GM23338 (cell line): ENCODE measurements around the gene NUDT6. TPM values are rescaled to one million over a fixed set of nuclear protein-coding genes. Genes with fewer than 3 reads are reported as not detected.

Experiments used
- ATAC-seq: fragments of 200-7000 bp; cut with Tn5 transposase; 3 replicates; pipeline ENCODE4 v1.9.1; 2020
- DNase-seq: peaks from one replicate; pipeline ENCODE4 v3.0.0-alpha.2; 2015; ENCODE audit warnings: low spot score
- H2AFZ ChIP-seq: fragments of 200-600 bp; sonication (generic); 2 replicates; pipeline ENCODE4 v1.8.0; 2016; ENCODE audit warnings: antibody characterized with exemption, mild to moderate bottlenecking, moderate library complexity
- H3F3A ChIP-seq: fragments of 200-600 bp; sonication (generic); replicated peaks from 2 replicates; pipeline ENCODE4 v1.8.0; 2017; ENCODE audit warnings: antibody characterized with exemption, mixed run types, low read depth
- H3K27ac ChIP-seq: fragments of 200-600 bp; sonication (generic); 2 replicates; pipeline ENCODE4 v1.6.1; 2016; ENCODE audit warnings: low read depth
- H3K27me3 ChIP-seq: fragments of 200-600 bp; sonication (generic); 2 replicates; pipeline ENCODE4 v1.8.0; 2016; ENCODE audit warnings: mild to moderate bottlenecking, mixed run types, moderate library complexity; ENCODE audit not compliant: insufficient read depth
- H3K36me3 ChIP-seq: fragments of 200-600 bp; sonication (generic); 2 replicates; pipeline ENCODE4 v1.8.0; 2016; ENCODE audit warnings: mild to moderate bottlenecking; ENCODE audit not compliant: insufficient read depth
- H3K4me1 ChIP-seq: fragments of 200-600 bp; sonication (generic); 2 replicates; pipeline ENCODE4 v1.8.0; 2016; ENCODE audit warnings: mild to moderate bottlenecking, moderate library complexity; ENCODE audit not compliant: insufficient read depth
- H3K4me2 ChIP-seq: fragments of 200-600 bp; sonication (generic); 2 replicates; pipeline ENCODE4 v1.7.1; 2017; ENCODE audit warnings: mixed run types
- H3K4me3 ChIP-seq: fragments of 200-600 bp; sonication (generic); 2 replicates; pipeline ENCODE4 v1.6.1; 2016; ENCODE audit warnings: mixed run types
- H3K79me2 ChIP-seq: fragments of 200-600 bp; sonication (generic); replicated peaks from 2 replicates; pipeline ENCODE4 v1.8.0; 2017; ENCODE audit warnings: mild to moderate bottlenecking; ENCODE audit not compliant: insufficient read depth
- H3K9me2 ChIP-seq: fragments of 200-600 bp; sonication (generic); 2 replicates; pipeline ENCODE4 v1.8.0; 2017; ENCODE audit not compliant: insufficient read depth
- H4K20me1 ChIP-seq: fragments of 200-600 bp; sonication (generic); replicated peaks from 2 replicates; pipeline ENCODE4 v1.8.0; 2017; ENCODE audit warnings: mild to moderate bottlenecking; ENCODE audit not compliant: insufficient read depth
- H3K27ac Mint-ChIP-seq: 2 replicates; pipeline ENCODE4 v1.8.0; 2020; ENCODE audit warnings: inconsistent platforms, mild to moderate bottlenecking, moderate library complexity, mixed read lengths
- H3K27me3 Mint-ChIP-seq: 3 replicates; pipeline ENCODE4 v1.8.0; 2022; ENCODE audit warnings: low read depth, mild to moderate bottlenecking, moderate library complexity, mixed read lengths, inconsistent platforms; ENCODE audit not compliant: insufficient read depth, poor library complexity
- H3K36me3 Mint-ChIP-seq: 3 replicates; pipeline ENCODE4 v1.8.0; 2021; ENCODE audit warnings: low read depth, mild to moderate bottlenecking, inconsistent platforms, moderate library complexity, mixed read lengths
- H3K4me1 Mint-ChIP-seq: 3 replicates; pipeline ENCODE4 v1.8.0; 2020; ENCODE audit warnings: mild to moderate bottlenecking, inconsistent platforms, mixed read lengths
- H3K4me3 Mint-ChIP-seq: 3 replicates; pipeline ENCODE4 v1.8.0; 2021; ENCODE audit warnings: moderate library complexity, mild to moderate bottlenecking, inconsistent platforms, mixed read lengths
- H3K9me3 Mint-ChIP-seq: 3 replicates; pipeline ENCODE4 v1.8.0; 2020; ENCODE audit warnings: moderate library complexity, mild to moderate bottlenecking, inconsistent platforms, mixed read lengths
- CREB1 ChIP-seq: fragments of 250-450 bp; sonication (Bioruptor Pico); IDR thresholded peaks from 2 replicates; pipeline ENCODE4 v1.5.0; 2020; ENCODE audit warnings: low read depth, mild to moderate bottlenecking, moderate library complexity
- CTCF ChIP-seq, 2 experiments: fragments of 200-600 bp in 1 of 2; sonication (generic) in 1 of 2; conservative IDR thresholded peaks; 2 replicates each; pipeline versions ENCODE4 v1.5.1 to v1.6.1; 2016 to 2017; ENCODE audit warnings: antibody characterized with exemption in 2 of 2, low read depth in 2 of 2, mild to moderate bottlenecking in 2 of 2, moderate library complexity in 1 of 2
- ETS1 ChIP-seq: IDR thresholded peaks from 2 replicates; pipeline ENCODE4 v1.6.1; 2016; ENCODE audit warnings: antibody characterized with exemption
- EZH2 ChIP-seq: fragments of 200-600 bp; sonication (generic); IDR thresholded peaks from one replicate; pipeline ENCODE4 v1.8.0; 2017; ENCODE audit warnings: antibody characterized with exemption, mild to moderate bottlenecking, low read depth; ENCODE audit not compliant: unreplicated experiment
- EZH2phosphoT487 ChIP-seq: fragments of 200-600 bp; sonication (generic); IDR thresholded peaks from one replicate; pipeline ENCODE4 v1.8.1; 2018; ENCODE audit warnings: antibody characterized with exemption; ENCODE audit not compliant: unreplicated experiment
- JUNB ChIP-seq: IDR thresholded peaks from one replicate; pipeline ENCODE4 v1.6.1; 2016; ENCODE audit warnings: antibody characterized with exemption; ENCODE audit not compliant: unreplicated experiment
- NANOG ChIP-seq: IDR thresholded peaks from 2 replicates; pipeline ENCODE4 v1.6.1; 2016; ENCODE audit warnings: antibody characterized with exemption, borderline replicate concordance
- POLR2AphosphoS5 ChIP-seq: IDR thresholded peaks from 2 replicates; pipeline ENCODE4 v1.6.1; 2016; ENCODE audit warnings: antibody characterized with exemption, low read depth
- REST ChIP-seq: IDR thresholded peaks from one replicate; pipeline ENCODE4 v1.6.1; 2018; ENCODE audit warnings: antibody characterized with exemption; ENCODE audit not compliant: unreplicated experiment
- STAT1 ChIP-seq: IDR thresholded peaks from one replicate; pipeline ENCODE4 v1.6.1; 2016; ENCODE audit warnings: antibody characterized with exemption; ENCODE audit not compliant: unreplicated experiment
- ZNF114 ChIP-seq: fragments of 250-450 bp; sonication (Bioruptor Pico); IDR thresholded peaks from 2 replicates; pipeline ENCODE4 v1.5.0; 2020; ENCODE audit warnings: mild to moderate bottlenecking, moderate library complexity
- ZNF331 ChIP-seq: fragments of 250-450 bp; sonication (Bioruptor Pico); IDR thresholded peaks from 2 replicates; pipeline ENCODE4 v1.5.0; 2020; ENCODE audit warnings: low read depth, mild to moderate bottlenecking, moderate library complexity
- ZNF462 ChIP-seq: fragments of 250-450 bp; sonication (Bioruptor Pico); IDR thresholded peaks from 2 replicates; pipeline ENCODE4 v1.5.0; 2020; ENCODE audit warnings: mild to moderate bottlenecking, moderate library complexity
- polyA plus RNA-seq: library from polyadenylated mRNA; unstranded; fragments of >200 nt; fragmentation: Nextera tagmentation; extraction: Ambion mirVana; gene quantifications from 2 replicates; pipeline ENCODE4 v1.2.1, GENCODE V29; 2016
- total RNA-seq: library from RNA; depleted of rRNA; stranded (reverse); fragments of >200 nt; shearing (Covaris generic); gene quantifications from 2 replicates; pipeline ENCODE4 v1.2.3, GENCODE V29; 2014

NUDT6 gene
- total and polyA plus RNA-seq, 2 experiments from 2014 or later, result 4.9 to 9.1 TPM

GRCh38 chr4:122900314-122900713 lies 22.1 kb downstream of the NUDT6 start:
- no peak overlapping the region for H3K27ac Mint-ChIP-seq
- H3K4me1 Mint-ChIP-seq, result peaks cover 37% of the 10 kb centered on the region
- ATAC-seq, result no peak; the same call in 2 of the 3 replicates

More at GRCh38 chr4:122900314-122900713, 22.1 kb downstream of the NUDT6 start:
- Mint-ChIP-seq H3K4me3 (no peak overlapping the region), H3K27me3 (peaks cover 10% of the 10 kb centered on the region), H3K9me3 (peaks cover 16% of the 10 kb centered on the region; the same call in 1 of the 3 replicates), H3K36me3 (peaks cover 46% of the 10 kb centered on the region)
- Histone ChIP-seq H3K27me3 (no peaks in the 10 kb centered on the region), H2AFZ (no peak overlapping the region), H3K79me2 (no peaks in the 10 kb centered on the region), H3K9me2 (no peaks in the 10 kb centered on the region), H3K4me3 (no peak overlapping the region), H3K4me2 (no peak overlapping the region), H3K4me1 (peaks cover 21% of the 10 kb centered on the region; the same call in 1 of the 2 replicates), H3F3A (peaks cover 8% of the 10 kb centered on the region; the same call in 1 of the 2 replicates), H3K27ac (no peak overlapping the region), H3K36me3 (peaks cover 5% of the 10 kb centered on the region; the same call in 1 of the 2 replicates), H4K20me1 (no peaks in the 10 kb centered on the region)
- DNase-seq, result no peak
- TF ChIP-seq REST (no peak), ZNF331 (CRISPR knock-in tag) (no peak), STAT1 (no peak), NANOG (no peak), CREB1 (CRISPR knock-in tag) (no peak), ZNF462 (no peak), CTCF (conservative IDR thresholded peaks at IDR 0.05; ENCODE audit: low read depth in 2 of 2) (no peak), EZH2 (no peak), ETS1 (no peak), ZNF114 (no peak), JUNB (no peak), EZH2phosphoT487 (no peak), POLR2AphosphoS5 (no peak)
